PC-9 (cell line): ENCODE measurements around the gene ACP2.

Experiments used
- CTCF ChIP-seq: fragments of 200-600 bp; sonication (generic); conservative IDR thresholded peaks from 2 replicates; pipeline ENCODE4 v1.6.1; 2017; ENCODE audit warnings: mixed run types, antibody characterized with exemption, mild to moderate bottlenecking, moderate library complexity
- EZH2 ChIP-seq: fragments of 200-600 bp; sonication (generic); IDR thresholded peaks from 2 replicates; pipeline ENCODE4 v1.8.0; 2017; ENCODE audit warnings: antibody characterized with exemption, low read depth

- TF ChIP-seq CTCF, result no peak
- no peak for TF ChIP-seq EZH2
These were observed 5.9 kb downstream of the ACP2 start for GRCh38 chr11:47242596-47243192.
